ENCODE results near the gene PAK5.

DNA sequence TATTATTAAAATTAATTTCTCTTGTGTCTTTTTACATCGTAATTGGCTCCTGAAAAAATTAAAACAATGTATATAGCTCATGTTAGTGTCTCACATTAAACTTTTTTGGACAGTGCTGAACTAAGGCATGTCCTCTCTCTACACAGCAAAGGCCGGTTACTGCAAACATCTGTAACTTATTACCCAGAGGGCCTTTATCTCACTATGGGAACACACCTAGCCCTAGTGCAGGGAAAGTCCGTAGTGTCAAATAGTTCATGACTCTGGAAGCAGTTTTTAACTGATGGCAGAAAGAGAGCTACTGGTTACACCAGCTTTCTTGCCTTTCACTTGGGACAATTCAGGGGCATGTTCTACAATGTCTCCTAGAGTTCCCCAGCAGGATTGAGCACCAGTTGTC lies 82.2 kb downstream of the PAK5 start:
- TF ChIP-seq GATA3 (IDR thresholded peaks at IDR 0.05; ENCODE audit: low read depth, low read length) = no peak
- TF ChIP-seq GATA2 (IDR thresholded peaks at IDR 0.05; ENCODE audit: low read depth, low read length) = no peak

Measured in SH-SY5Y (cell line).